GM21381 (cell line): ENCODE results near the gene CHST2.

Experiments
- ATAC-seq: cut with Tn5 transposase; IDR thresholded peaks from one replicate; pipeline ENCODE4 v1.9.1; 2021; ENCODE audit warnings: mild to moderate bottlenecking, moderate library complexity; ENCODE audit not compliant: unreplicated experiment

The CHST2 gene

DNA sequence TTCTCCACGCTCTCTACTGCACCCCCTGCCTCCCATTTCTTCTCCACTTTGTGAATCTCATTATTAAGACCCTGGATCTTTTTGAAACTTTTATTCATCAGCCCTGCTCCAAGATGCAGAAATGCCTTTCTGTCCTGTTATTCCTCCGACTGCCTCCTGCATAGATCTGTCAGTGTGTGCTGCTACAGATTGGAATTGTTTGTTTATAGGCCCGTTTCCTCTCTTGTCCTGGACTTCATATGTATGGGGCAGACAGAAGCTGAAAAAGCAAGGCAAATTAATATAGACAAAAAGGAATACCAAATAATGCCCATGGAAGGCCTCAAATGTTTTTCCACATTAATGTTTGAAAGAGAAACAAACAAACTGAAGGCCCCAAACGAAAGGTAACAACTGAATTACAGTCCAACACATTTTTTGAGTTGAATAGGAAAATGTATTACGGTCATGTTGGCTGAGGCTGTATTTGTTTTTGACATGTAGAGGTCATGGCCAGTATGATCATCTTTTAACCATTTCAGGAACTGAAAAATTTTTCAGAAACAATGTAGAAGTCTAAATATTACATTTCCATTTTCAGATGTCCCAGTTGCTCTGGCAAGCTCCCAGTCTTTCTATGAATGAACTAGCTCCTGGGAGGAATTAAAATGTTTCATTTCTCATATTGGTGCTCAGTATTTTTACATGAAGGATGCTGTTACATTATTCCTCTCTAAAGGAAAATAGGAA lies 8.8 kb downstream of the CHST2 start:
- ATAC-seq = no peak

DNA sequence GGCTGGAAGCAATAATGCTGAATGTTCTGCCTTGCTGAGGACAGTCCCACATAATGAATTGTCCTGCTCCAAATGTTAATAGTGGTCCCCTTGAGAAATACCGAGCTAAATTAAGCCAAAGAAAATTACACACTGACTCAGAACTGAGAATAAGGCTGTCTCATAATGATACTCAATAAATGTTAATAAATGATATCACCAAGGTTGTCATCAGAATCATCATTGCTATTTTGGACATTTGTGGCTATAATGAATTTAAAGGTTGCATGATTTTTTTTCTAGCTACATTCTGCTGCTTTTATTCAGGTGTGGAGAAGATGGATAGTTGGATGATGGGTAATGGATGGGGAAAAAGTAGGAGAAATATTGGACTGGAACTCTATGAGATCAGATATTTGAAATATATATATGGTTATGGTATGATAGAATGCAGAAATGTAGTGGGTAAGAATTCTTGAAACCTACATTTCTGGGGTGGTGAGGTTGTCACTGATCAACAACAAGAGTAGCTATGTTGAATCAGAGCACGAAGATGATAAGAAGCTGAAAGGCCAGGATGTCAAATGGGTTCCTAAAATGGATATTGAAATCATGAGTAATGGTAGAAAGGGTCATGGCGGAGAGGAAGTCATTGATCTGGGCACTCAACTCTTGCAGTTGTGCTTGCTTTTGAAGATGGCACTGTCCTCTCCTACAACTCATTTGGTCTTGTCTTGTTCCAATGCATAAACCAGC lies 12.8 kb downstream of the CHST2 start:
- no peak for ATAC-seq

DNA sequence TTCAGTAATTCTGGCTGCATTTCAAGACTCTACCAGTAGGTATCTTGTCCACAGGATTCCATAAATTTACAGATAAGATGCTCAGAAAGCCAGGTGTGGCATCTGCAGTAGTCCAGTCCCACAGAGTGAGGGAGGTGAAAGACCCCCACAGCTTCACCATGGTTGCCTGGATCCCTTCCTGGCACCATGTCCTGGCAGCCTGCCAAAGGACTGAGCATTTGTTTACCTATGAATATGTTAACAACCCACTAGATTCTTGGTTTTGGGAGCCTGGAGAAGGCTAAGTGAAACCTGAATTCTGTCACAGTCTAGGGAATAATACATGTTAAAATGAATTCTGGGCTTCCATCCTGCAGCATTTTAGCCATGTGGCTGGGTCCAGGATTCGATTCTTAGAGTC lies 14.9 kb downstream of the CHST2 start:
- ATAC-seq = no peak

DNA sequence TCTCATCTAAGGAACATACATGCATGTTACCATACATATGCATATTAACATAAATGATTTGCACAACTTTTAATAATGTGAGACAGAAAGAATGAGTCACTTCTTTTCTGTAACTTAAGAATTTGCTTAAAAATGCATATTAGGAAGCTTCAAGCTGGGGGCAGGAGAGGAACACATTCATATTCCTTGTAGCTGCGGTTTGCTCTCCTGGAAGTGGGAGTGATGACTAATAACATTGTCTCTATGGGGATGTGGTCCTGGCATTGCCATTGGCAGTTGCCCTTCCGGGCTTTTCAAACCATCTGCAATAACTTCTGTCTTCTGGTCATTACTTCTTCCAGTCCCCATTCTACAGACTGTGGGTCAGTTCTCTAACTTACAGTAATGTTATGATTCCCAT lies 15.6 kb downstream of the CHST2 start:
- ATAC-seq = no peak

DNA sequence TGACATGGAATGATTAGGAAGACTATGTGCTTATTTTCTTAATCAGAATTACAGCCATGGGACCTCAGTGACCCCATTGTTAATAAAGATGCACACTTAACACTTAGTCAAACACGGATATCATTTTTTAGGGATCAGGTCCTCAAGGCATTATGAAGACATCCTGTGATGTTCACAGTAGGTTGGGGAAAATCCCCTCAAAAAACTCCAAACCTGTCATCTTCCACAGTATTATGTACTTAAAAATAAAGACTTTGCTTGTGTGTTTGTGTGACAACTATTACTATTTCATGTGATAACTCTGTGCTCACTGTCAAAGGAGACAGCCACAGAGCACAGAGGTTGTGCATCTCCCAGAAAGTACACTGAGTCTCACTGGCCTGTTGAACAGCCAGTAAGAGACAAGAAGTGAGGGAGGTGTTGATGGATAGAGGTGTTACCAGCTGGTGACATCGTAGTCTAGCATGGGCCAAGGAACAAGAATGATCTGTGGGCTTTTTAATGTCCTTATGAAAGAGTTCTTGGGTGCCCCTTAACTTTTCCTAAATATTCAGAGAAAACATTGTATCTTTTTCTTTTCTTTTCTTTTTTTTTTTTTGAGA lies 18.0 kb downstream of the CHST2 start:
- ATAC-seq = no peak

DNA sequence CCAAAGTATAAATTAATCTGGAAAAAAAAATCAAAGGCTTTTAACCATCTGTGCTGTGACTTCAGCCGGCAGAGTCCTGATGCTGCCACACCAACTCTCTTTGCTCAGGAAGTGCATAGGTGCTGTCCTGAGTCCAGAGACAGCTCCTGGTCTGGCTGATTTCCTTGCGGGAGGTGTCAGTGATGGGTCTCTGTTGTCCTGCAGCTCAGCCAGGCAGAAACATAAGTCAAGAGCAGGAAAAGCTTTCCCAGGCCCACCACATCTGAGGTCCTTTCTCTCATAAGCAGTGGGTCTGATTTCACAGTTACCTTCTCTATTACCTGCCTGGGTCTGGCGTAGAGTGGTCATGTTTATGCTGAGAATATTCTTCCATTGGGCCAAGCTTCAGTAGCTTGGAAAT lies 19.4 kb downstream of the CHST2 start:
- ATAC-seq = no peak

DNA sequence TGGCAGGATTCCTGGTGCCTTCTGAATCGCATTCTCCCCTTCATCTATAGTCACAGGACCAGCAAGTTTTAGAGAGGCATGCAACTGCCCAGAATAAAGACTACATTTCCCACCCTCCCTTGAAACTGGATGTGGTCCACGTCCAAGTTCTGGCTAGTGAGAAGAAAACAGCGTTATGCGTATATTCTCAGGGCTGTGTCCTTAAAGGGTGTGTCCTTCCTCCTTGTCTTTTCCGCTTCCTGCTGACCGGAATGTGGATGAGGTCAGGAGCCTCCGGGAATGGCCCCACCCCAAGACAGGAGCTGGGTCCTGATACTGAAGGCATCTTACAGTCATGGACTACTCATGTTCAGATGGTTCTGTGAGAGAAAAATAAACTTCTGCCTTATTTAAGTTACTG lies 20.2 kb downstream of the CHST2 start:
- ATAC-seq = no peak

DNA sequence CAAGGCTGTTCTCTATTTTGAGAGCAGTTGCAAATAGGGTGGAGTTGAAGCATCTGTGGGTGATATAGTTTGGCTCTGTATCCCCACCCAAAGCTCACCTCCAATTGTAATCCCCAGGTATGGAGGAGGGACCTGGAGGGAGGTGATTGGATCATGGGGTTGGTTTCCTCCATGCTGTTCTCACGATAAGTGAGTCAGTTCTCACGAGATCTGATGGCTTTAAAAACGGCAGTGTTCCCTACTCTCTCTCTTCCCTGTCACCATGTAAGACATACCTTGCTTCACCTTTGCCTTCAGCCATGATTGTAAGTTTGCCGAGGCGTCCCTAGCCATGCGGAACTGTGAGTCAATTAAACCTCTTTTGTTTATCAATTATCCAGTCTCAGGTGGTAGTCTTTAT lies 21.0 kb downstream of the CHST2 start:
- no peak for ATAC-seq

DNA sequence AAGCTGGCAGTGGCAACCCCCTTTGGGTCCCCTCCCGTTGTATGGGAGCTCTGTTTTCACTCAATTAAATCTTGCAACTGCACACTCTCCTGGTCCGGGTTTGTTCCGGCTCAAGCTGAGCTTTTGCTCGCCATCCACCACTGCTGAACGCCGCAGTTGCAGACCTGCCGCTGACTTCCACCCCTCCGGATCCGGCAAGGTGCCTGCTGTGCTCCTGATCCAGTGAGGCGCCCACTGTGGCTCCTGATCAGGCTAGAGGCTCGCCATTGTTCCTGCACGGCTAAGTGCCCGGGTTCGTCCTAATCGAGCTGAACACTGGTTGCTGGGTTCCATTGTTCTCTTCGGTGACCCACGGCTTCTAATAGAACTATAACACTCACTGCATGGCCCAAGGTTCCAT lies 22.8 kb downstream of the CHST2 start:
- ATAC-seq = no peak

DNA sequence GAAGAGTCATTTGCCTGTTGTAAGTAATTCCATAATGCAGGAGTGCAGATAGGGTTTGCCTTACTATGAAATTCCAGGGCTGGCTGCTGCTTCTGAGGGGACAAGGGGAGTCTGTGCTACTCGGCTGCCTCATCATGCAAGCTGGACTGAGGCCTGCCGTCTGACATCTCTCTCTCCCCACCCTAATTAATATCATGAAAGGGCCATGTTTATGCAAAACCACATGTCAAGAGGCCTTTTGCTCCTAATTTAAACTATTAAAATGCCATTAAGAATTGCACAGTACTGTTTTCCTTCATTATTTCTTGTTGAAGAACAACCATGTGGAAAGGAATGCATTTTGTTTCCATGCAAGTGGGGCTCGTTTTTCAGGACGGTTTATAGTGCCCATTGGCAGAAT lies 26.3 kb downstream of the CHST2 start:
- ATAC-seq = no peak

DNA sequence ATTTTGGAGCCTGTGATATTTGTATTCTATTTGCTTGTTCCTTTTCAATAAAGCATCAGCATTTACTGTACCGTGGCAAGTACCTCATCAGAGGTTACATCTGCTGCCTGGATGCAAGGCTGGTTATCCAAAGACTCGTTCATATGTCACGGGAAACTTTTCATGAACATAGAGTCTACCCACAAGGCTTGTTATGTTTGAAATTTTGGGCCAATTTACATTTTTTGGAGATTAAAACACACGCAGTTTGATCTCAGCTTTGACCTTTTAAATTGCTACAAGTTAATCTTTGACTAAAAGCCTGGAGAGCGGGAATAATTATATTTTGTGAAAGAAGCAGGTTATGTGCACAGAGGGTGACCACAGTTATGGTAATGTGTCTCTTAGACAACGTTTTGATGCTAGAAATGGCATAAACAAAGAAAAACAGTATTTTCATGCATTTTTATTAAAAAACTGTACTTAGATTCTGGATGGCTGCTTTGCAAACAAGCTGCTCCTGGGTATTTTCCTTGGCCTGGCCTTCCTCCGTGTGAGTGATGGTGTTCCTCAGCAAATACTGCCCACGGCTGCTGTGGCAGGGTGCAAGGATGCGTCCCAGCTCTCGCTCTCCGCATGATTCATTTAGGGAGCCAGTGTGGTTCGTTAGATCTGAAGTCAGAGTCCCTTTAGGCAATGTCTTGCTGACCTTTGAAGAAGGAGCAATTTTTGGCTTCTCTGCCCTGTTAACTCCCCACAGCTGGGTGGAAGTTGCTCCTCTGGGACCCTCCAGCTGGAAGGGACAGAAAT lies 27.1 kb downstream of the CHST2 start:
- ATAC-seq = no peak

DNA sequence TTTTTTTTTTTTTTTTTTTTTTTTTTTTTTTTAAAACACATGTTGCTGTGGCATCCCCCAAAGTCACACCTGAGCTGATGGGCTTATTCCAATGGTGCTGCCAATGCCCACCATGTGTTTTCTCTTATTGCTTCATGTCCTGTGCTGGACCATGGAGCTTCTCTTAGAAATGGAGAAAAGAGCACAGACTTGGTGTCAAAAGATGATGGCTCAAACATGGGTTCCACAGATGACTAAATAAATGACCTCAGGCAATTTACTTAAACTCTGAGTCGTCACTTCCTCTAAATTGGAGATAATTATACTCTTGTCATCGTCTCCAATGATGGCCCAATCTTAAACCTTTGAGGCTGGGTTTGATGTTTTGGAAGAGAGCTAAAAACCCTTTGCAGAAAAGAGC lies 28.1 kb downstream of the CHST2 start:
- no peak for ATAC-seq

DNA sequence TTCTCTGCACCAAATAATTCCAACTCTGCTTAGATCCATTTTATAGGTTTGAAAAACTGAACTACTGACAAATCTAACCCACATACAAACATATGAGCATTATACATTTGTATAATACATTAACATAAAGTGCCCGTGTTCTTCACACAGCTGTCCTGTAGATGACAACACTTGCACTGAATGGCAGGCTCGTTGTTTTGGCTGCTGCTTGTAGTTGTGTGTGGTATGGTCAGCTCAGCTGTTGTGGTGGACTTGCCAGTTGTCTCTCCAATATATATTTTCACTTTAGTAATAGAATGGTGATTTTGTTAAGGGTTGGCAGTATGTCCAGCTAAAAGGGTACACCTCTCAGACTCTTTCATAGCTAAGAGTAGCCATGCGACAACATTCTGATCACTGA lies 30.5 kb downstream of the CHST2 start:
- no peak for ATAC-seq

DNA sequence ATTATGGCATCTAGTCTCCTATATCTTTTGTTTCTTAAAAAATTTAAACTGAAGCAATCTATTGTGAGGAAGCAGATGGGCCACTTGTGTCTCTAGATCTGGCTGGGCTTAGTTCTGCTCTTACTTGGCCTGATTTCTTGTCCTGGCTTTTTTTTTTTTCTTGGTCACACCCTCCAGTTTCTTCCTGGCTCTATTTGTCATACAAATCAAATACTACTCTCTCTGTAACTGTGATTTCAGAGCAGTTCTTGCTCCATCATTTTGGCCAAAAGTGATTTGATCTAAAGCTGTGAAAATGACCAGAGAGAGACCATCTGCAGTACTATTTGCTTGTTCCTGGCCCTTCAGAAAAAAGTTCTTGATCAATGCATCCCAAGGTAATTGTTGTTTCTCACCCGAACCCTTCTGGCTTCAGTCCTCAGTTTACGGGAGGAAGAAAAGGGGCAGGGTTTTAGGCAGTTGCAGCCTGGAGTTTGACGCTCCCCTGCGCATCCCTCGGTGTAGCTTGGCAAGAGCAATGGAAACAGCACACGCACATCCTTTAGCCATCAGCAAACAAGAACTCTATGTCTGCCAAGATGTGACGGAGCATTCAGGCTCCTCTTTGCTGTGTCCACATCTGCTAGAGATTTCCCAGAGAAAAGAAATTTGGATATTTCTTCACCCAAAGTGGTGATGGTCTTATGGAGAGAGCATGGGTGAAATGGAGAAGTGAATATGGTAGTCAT lies 31.6 kb downstream of the CHST2 start:
- ATAC-seq = no peak

DNA sequence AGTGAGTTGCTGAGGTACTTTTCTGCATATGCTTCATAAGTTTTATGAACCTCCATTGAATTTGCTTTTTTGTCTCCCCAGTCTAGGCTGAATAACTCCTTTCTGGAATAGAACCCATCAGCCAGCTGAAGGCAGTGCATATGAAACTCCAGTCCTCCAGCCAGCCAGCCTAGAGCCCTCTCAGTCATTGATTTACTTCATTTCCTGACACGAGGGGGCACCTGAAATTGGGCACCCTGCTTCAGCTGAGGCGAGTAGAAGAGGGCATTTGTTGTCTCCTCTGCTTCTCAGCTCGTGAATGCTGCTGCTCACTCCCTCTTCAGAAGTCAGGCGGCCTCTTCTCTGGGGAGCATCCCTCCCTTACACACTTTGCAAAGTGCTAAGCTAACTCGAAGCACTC lies 32.5 kb downstream of the CHST2 start:
- ATAC-seq = no peak

DNA sequence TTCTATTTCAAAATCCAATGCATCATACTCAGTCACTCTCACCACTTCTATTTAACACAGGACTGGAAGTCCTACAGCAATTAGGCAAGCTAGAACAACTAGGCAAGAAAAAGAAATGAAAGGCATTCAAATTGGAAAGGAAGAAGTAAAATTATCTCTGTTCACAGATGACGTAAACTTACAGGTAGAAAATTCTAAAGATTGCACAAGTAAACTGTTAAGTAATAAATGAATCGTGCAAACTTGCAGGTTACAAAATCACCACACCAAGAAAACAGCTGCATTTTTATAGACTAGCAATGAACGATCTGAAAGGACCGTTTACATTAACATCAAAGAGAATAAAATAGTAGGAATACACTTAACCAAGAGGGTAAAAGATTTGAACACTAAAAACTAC lies 36.2 kb downstream of the CHST2 start:
- ATAC-seq = no peak

DNA sequence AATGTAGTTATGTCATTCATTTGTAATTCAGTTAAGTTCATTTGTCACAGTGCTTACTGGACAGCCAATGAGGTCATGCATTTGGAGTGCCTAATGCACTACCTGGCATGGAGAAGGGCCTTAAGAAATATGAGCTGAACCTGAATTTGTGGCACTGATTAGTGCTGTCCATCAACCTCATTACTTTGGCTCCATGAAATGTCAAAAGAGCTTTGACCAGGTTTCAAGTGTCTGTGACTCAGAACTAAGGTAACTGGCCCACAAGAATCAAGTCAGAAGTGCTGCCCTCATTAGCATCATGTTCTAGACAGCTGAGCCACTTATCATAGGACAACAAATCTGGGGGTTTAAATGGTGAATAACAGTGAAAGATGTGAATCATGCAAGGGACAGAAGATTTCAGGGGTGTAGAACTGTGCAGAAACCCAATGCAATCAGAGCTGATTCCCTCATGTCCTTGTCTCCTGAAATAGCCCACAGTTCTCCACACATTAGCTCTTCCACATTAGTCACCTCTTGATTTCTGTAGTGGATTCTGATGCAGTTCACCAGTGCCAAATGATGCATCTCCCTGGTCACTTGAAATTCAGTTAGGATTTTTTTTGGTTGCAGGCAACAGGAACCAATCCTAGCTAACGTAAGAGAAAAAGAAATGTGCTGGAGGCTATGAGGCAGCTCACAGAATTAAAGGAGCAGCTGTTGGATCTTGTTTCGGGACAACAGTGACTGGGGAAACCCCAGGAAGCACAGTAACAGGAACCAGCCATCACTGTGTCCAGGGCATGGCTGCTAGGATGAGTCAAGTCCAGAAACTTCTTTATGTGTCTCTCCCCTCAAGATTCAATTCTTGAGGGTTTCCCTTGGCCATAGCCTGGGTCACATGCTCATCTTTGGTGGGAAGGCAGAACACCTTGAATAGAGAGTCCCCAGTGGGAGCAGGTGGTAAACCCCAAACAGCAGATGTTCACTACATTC lies 38.7 kb downstream of the CHST2 start:
- peak; percentile 71 for ATAC-seq

DNA sequence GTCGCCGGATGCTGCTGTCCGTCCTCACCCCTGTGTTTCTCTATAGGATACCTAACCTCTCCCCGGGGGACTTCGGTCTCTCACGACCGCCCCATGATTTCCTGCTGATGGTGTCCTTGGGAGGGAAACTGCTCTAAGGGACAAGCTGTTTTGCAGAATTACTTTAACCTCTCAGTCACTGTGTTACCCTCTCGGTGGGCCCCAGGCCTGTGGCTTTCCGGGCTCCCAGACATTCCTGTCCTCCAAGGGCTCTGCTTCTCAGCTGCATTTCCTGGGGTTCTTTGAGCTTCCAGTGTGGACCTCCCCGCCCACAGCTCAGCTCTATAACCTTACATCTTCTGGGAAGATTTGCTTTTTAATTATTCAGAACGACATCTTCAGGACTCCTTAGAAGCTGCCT lies 40.9 kb downstream of the CHST2 start:
- ATAC-seq = no peak

DNA sequence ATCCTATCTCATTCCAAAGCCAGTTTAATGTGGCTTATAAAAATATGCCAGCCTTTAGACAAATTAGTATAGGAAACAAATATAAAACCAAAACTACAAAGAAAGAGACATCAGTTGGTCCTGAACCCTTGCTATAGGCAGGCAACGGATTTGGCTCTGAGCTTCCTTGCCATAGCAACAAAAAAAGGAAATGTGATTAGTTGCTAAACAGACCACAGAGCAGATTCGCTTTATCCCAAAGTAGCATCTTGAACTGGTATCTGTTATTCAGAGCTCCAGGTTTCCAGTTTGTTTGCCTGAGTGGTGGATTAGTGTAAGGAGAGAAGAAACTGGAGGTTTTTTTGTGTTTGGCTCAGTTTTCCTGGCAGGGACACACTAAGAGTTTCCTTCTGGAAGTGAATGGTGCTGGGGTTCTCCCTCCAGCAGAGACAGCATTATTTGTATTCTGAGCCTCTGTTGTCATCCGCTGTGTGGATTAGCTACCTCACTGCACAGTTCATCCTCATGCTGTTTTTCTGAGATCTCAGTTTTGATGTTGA lies 44.1 kb downstream of the CHST2 start:
- no peak for ATAC-seq
